AG04450 (cell line): ENCODE results near the gene IRX2. TPM values are rescaled to one million over a fixed set of nuclear protein-coding genes. Genes with fewer than 3 reads are reported as not detected.

ENCODE experiments used
- CTCF ChIA-PET: fragments of 300-600, 350-600 bp; formaldehyde crosslinking; extraction: SDS; loops from one replicate; lab custom pipeline; 2022; ENCODE audit warnings: antibody characterized with exemption, inconsistent platforms; lab: Charles Lee
- POLR2A ChIA-PET: fragments of 350-600 bp; formaldehyde crosslinking; extraction: SDS; loops from one replicate; lab custom pipeline; 2021; ENCODE audit warnings: antibody characterized with exemption, inconsistent platforms; lab: Yijun Ruan, JAX
- DNase-seq: peaks from one replicate; pipeline ENCODE4 v3.0.0-alpha.2; 2011; ENCODE audit warnings: low read depth, low spot score
- H3K27ac ChIP-seq: one replicate; pipeline ENCODE4 v1.5.1; 2012; ENCODE audit warnings: low read depth, low read length, control low read depth
- H3K27me3 ChIP-seq: one replicate; pipeline ENCODE4 v1.6.0; 2012; ENCODE audit warnings: low read length; ENCODE audit not compliant: control insufficient read depth, insufficient read depth
- H3K4me3 ChIP-seq: 2 replicates; pipeline ENCODE4 v1.5.1; 2011; ENCODE audit warnings: mild to moderate bottlenecking, low read depth, low read length, control low read depth
- H3K9me3 ChIP-seq: 2 replicates; pipeline ENCODE4 v1.5.1; 2012; ENCODE audit warnings: low read length; ENCODE audit not compliant: control insufficient read depth, insufficient read depth
- CTCF ChIP-seq: IDR thresholded peaks from 2 replicates; pipeline ENCODE4 v1.5.1; 2011; ENCODE audit warnings: low read depth, low read length, control low read depth, inconsistent platforms
- polyA plus RNA-seq: library from polyadenylated mRNA; depleted of rRNA; stranded (reverse); fragments of >200 nt; gene quantifications from 2 replicates; pipeline ENCODE4 v1.2.3, GENCODE V29; 2011

Gene IRX2
- polyA plus RNA-seq, 1 experiment, result not detected

- Histone ChIP-seq H3K9me3 (peaks cover 18% of the 10 kb centered on the region), H3K27ac (no peak overlapping the region), H3K4me3 (no peak overlapping the region), H3K27me3 (peaks cover 58% of the 10 kb centered on the region)
- CTCF ChIA-PET, result no interaction called here
- no peak for TF ChIP-seq CTCF
- DNase-seq, result no peak
- POLR2A ChIA-PET, result no interaction called here
Measured at GRCh38 chr5:2753452-2754420, 2.3 kb upstream of the IRX2 start.

DNA sequence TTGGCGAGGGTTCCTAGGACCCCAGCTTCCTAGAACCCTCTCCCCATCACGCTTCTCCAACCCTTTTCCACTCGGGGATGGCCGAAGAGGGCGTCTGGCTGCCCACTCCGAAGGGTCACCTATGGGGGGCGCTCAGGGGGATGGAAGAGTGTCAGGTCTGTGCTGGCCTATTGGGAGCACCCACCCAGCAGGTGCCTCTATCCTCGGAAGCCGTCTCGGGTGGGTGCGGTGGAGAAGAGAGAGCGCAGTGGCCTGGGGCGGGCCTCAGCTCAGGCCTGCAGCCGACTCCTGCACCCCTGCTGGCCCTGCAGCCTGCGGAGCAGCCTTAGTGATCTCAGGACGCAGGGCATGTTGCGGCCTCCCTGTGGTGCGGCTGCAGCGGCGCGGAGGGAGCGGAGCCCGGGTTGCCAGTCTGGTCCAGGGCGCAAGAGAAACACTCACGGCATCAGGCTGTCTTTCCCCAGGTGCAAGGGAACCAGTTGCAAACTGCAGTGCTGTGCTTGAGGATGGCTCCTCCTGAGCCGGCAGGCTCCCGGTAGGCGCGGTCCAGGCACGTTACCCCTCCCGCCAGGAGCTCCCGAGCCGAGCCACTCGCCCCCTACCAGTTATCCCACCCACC, 1.5 kb upstream of the IRX2 start:
- CTCF ChIA-PET, result no interaction called here
- POLR2A ChIA-PET, result no interaction called here
- Histone ChIP-seq H3K4me3 (no peak overlapping the region), H3K9me3 (peaks cover 19% of the 10 kb centered on the region), H3K27ac (no peak overlapping the region), H3K27me3 (peaks cover 60% of the 10 kb centered on the region)
- DNase-seq, result no peak
- no peak for TF ChIP-seq CTCF

GRCh38 chr5:2752059-2752820, 763 bp upstream of the IRX2 start:
- no peak for DNase-seq

GRCh38 chr5:2750758-2751464, 566 bp downstream of the IRX2 start:
- H3K27ac ChIP-seq, result no peak overlapping the region
- ChIA-PET CTCF (no interaction called here), POLR2A (no interaction called here)
- peaks cover 51% of the 10 kb centered on the region for H3K27me3 ChIP-seq
- no peak overlapping the region for H3K4me3 ChIP-seq
- H3K9me3 ChIP-seq, result peaks cover 19% of the 10 kb centered on the region
- no peak for TF ChIP-seq CTCF
- no peak for DNase-seq

More at GRCh38 chr5:2752059-2752820, 763 bp upstream of the IRX2 start:
- Histone ChIP-seq H3K4me3 (no peak overlapping the region), H3K9me3 (peaks cover 19% of the 10 kb centered on the region), H3K27me3 (peaks cover 58% of the 10 kb centered on the region), H3K27ac (no peak overlapping the region)
- POLR2A ChIA-PET, result no interaction called here
- no peak for TF ChIP-seq CTCF
- CTCF ChIA-PET, result no interaction called here
